ENCODE results near the gene DCC. TPM values are rescaled to one million over a fixed set of nuclear protein-coding genes. Genes with fewer than 3 reads are reported as not detected.

The DCC gene
- polyA plus RNA-seq, 1 of the 3 experiments (the other 2 are of a cell fraction) = 0.20 TPM

DNA sequence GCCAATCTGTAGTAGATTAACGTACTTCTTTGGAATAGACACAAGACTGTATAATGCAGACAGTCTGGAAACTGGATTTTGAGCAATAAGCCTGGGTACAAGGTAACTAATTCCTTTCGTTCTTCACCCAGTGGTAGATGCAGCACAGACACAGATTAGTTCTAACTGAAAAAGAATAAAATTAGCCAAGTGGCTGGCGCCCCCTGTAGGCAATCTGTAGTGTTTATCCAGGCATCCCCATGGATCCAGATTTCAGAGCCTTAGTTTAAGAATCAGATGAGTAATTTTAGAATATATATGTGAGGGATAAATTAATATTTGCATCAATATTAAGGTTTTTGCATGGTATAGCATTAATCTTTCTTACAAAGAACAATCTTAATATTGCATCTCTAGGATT is 563.9 kb downstream of the DCC start:
- no peaks in the 10 kb centered on the region for H3K27me3 ChIP-seq (ENCODE audit: insufficient read depth)
- no peaks in the 10 kb centered on the region for H3F3A ChIP-seq (replicated peaks; ENCODE audit: insufficient read depth)
- no peak for TF ChIP-seq GATA2 (CRISPR knock-in tag; IDR thresholded peaks at IDR 0.05)
- peak; percentile 49 for TF ChIP-seq SMC3 (IDR thresholded peaks at IDR 0.05; ENCODE audit: low read depth, low read length)
- TF ChIP-seq TEAD4 (IDR thresholded peaks at IDR 0.05; ENCODE audit: borderline replicate concordance, insufficient read depth) = no peak
- TF ChIP-seq RAD21 (IDR thresholded peaks at IDR 0.05; ENCODE audit: low read length) = peak; percentile 83
- TF ChIP-seq JUND (IDR thresholded peaks at IDR 0.05) = no peak
- TF ChIP-seq, protein P1, sequence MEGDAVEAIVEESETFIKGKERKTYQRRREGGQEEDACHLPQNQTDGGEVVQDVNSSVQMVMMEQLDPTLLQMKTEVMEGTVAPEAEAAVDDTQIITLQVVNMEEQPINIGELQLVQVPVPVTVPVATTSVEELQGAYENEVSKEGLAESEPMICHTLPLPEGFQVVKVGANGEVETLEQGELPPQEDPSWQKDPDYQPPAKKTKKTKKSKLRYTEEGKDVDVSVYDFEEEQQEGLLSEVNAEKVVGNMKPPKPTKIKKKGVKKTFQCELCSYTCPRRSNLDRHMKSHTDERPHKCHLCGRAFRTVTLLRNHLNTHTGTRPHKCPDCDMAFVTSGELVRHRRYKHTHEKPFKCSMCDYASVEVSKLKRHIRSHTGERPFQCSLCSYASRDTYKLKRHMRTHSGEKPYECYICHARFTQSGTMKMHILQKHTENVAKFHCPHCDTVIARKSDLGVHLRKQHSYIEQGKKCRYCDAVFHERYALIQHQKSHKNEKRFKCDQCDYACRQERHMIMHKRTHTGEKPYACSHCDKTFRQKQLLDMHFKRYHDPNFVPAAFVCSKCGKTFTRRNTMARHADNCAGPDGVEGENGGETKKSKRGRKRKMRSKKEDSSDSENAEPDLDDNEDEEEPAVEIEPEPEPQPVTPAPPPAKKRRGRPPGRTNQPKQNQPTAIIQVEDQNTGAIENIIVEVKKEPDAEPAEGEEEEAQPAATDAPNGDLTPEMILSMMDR (IDR thresholded peaks at IDR 0.05) = peak; percentile 54
- TF ChIP-seq, protein P2, sequence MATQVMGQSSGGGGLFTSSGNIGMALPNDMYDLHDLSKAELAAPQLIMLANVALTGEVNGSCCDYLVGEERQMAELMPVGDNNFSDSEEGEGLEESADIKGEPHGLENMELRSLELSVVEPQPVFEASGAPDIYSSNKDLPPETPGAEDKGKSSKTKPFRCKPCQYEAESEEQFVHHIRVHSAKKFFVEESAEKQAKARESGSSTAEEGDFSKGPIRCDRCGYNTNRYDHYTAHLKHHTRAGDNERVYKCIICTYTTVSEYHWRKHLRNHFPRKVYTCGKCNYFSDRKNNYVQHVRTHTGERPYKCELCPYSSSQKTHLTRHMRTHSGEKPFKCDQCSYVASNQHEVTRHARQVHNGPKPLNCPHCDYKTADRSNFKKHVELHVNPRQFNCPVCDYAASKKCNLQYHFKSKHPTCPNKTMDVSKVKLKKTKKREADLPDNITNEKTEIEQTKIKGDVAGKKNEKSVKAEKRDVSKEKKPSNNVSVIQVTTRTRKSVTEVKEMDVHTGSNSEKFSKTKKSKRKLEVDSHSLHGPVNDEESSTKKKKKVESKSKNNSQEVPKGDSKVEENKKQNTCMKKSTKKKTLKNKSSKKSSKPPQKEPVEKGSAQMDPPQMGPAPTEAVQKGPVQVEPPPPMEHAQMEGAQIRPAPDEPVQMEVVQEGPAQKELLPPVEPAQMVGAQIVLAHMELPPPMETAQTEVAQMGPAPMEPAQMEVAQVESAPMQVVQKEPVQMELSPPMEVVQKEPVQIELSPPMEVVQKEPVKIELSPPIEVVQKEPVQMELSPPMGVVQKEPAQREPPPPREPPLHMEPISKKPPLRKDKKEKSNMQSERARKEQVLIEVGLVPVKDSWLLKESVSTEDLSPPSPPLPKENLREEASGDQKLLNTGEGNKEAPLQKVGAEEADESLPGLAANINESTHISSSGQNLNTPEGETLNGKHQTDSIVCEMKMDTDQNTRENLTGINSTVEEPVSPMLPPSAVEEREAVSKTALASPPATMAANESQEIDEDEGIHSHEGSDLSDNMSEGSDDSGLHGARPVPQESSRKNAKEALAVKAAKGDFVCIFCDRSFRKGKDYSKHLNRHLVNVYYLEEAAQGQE (IDR thresholded peaks at IDR 0.05; ENCODE audit: low read depth, low read length) = no peak
- H3K9me2 ChIP-seq = no peaks in the 10 kb centered on the region
- CTCF ChIA-PET = interaction anchor here (0.6 to 2.2 kb wide), 17 partner anchors 9 to 1282 kb away, joined by 3 to 19 read pairs (median 3); no protein-coding TSS in a partner anchor
- no peaks in the 10 kb centered on the region for H3K4me1 ChIP-seq (ENCODE audit: control insufficient read depth in 1 of 2, insufficient read depth in 2 of 2, low read depth in 1 of 2, low read length in 1 of 2)
- H3K27ac ChIP-seq (ENCODE audit: low read depth in 2 of 2, low read length in 1 of 2) = no peak overlapping the region
- H3K4me3 ChIP-seq (ENCODE audit: low read depth in 2 of 2, low read length in 1 of 2) = peak overlapping the region in 1 of 2 experiments; percentile 47; a peak in 1 of 4 replicates
- POLR2A ChIA-PET = no interaction called here
- no peaks in the 10 kb centered on the region for H3K9me3 ChIP-seq
- H3K9ac ChIP-seq = no peak overlapping the region
- no peaks in the 10 kb centered on the region for H3K36me3 ChIP-seq (replicated peaks in 1 of 2; ENCODE audit: control insufficient read depth in 1 of 2, insufficient read depth in 2 of 2, low read length in 1 of 2)
- no peak overlapping the region for H3K4me2 ChIP-seq
- DNase-seq = peak; percentile 38
- no peaks in the 10 kb centered on the region for H4K20me1 ChIP-seq (ENCODE audit: insufficient read depth)
- H3K79me2 ChIP-seq (ENCODE audit: insufficient read depth) = no peaks in the 10 kb centered on the region
- H2AFZ ChIP-seq (ENCODE audit: low read depth) = no peak overlapping the region
- WGBS (ENCODE audit: low lambda C conversion rate) = 16% methylated on average over 3 of the region's 3 CpGs

DNA sequence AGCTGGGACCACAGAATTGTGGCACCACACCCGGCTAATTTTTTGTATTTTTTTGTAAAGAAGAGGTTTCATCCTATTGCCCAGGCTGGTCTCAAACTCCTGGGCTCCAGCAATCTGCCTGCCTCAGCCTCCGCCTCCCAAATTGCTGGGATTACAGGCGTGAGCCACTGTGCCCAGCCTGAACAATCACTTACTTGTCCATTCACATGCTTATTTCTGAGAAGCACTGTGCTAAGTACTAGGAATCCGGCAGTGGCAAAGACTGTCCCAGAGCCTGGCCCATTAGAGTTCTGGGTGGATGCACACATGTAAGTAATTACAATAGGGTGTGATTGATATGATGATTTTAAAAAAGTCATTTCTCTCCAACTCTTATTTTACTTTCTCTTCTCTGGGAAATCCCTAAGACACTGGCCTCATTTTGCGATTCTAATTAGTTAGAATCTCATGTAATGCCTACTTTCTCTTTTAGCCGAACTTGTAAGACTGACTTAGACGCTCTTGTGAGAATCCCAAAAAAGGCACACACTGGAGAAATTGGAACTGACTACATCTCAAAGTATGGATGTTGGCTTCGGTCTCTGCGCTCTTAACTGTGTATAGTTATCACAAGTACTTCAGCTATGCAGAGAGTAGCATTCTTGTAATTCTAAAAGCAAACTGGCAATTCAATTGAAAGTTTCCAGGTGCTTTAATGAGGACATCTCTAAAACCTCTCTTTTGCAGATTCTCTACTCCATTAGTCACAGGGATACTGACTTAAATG is 567.7 kb downstream of the DCC start:
- CTCF ChIA-PET = no interaction called here
- H3K9me3 ChIP-seq = no peaks in the 10 kb centered on the region; the same call in 1 of the 2 replicates
- TF ChIP-seq, protein P3, sequence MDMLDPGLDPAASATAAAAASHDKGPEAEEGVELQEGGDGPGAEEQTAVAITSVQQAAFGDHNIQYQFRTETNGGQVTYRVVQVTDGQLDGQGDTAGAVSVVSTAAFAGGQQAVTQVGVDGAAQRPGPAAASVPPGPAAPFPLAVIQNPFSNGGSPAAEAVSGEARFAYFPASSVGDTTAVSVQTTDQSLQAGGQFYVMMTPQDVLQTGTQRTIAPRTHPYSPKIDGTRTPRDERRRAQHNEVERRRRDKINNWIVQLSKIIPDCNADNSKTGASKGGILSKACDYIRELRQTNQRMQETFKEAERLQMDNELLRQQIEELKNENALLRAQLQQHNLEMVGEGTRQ (IDR thresholded peaks at IDR 0.05; ENCODE audit: borderline replicate concordance, low read depth, low read length) = no peak
- TF ChIP-seq, protein P4, sequence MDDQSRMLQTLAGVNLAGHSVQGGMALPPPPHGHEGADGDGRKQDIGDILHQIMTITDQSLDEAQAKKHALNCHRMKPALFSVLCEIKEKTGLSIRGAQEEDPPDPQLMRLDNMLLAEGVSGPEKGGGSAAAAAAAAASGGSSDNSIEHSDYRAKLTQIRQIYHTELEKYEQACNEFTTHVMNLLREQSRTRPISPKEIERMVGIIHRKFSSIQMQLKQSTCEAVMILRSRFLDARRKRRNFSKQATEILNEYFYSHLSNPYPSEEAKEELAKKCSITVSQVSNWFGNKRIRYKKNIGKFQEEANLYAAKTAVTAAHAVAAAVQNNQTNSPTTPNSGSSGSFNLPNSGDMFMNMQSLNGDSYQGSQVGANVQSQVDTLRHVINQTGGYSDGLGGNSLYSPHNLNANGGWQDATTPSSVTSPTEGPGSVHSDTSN (IDR thresholded peaks at IDR 0.05) = no peak
- TF ChIP-seq, protein P5, sequence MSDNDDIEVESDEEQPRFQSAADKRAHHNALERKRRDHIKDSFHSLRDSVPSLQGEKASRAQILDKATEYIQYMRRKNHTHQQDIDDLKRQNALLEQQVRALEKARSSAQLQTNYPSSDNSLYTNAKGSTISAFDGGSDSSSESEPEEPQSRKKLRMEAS (IDR thresholded peaks at IDR 0.05; ENCODE audit: low read depth) = no peak
- TF ChIP-seq, protein P1 (IDR thresholded peaks at IDR 0.05) = no peak
- TF ChIP-seq ELF1 (IDR thresholded peaks at IDR 0.05) (no peak), GABPA (IDR thresholded peaks at IDR 0.05; ENCODE audit: low read depth) (no peak), RCOR1 (IDR thresholded peaks at IDR 0.05; ENCODE audit: low read length) (no peak), EZH2phosphoT487 (IDR thresholded peaks at IDR 0.05; ENCODE audit: borderline replicate concordance, low read depth) (no peak), RAD21 (IDR thresholded peaks at IDR 0.05; ENCODE audit: low read length) (no peak)
- TF ChIP-seq, protein P6, sequence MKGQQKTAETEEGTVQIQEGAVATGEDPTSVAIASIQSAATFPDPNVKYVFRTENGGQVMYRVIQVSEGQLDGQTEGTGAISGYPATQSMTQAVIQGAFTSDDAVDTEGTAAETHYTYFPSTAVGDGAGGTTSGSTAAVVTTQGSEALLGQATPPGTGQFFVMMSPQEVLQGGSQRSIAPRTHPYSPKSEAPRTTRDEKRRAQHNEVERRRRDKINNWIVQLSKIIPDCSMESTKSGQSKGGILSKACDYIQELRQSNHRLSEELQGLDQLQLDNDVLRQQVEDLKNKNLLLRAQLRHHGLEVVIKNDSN (IDR thresholded peaks at IDR 0.05; ENCODE audit: borderline replicate concordance, low read depth) = no peak
- H3K4me2 ChIP-seq = no peak overlapping the region
- H3K4me3 ChIP-seq (ENCODE audit: low read depth in 2 of 2, low read length in 1 of 2) = no peak overlapping the region
- H4K20me1 ChIP-seq (ENCODE audit: insufficient read depth) = no peaks in the 10 kb centered on the region
- POLR2A ChIA-PET = no interaction called here
- H3K36me3 ChIP-seq (replicated peaks in 1 of 2; ENCODE audit: control insufficient read depth in 1 of 2, insufficient read depth in 2 of 2, low read length in 1 of 2) = no peaks in the 10 kb centered on the region
- H3K27me3 ChIP-seq (ENCODE audit: insufficient read depth) = no peaks in the 10 kb centered on the region
- H3K79me2 ChIP-seq (ENCODE audit: insufficient read depth) = no peaks in the 10 kb centered on the region
- no peak overlapping the region for H2AFZ ChIP-seq (ENCODE audit: low read depth)
- no peaks in the 10 kb centered on the region for H3K4me1 ChIP-seq (ENCODE audit: control insufficient read depth in 1 of 2, insufficient read depth in 2 of 2, low read depth in 1 of 2, low read length in 1 of 2)
- H3F3A ChIP-seq (replicated peaks; ENCODE audit: insufficient read depth) = no peaks in the 10 kb centered on the region
- DNase-seq = no peak
- WGBS (ENCODE audit: low lambda C conversion rate) = 60% methylated on average over 9 of the region's 9 CpGs
- H3K9me2 ChIP-seq = no peaks in the 10 kb centered on the region
- no peak overlapping the region for H3K27ac ChIP-seq (ENCODE audit: low read depth in 2 of 2, low read length in 1 of 2)
- no peak overlapping the region for H3K9ac ChIP-seq
